ENCODE measurements around the gene PTPRT. TPM values are rescaled to one million over a fixed set of nuclear protein-coding genes. Genes with fewer than 3 reads are reported as not detected.

The PTPRT gene
- total and polyA plus RNA-seq, 11 donors, result 0.04 to 2.5 (median 0.25) TPM; not detected in 2

GRCh38 chr20:42399802-42400201 lies 789.9 kb downstream of the PTPRT start:
- H3K4me1 ChIP-seq, result no peaks in the 10 kb centered on the region
- no peak for TF ChIP-seq CTCF (IDR thresholded peaks at IDR 0.05)
- no peak for ATAC-seq
- intact Hi-C loops (cut with DNase I), result no loop called here
- H3K9me3 ChIP-seq, result no peaks in the 10 kb centered on the region
- H3K36me3 ChIP-seq, result no peaks in the 10 kb centered on the region
- no peaks in the 10 kb centered on the region for H3K27me3 ChIP-seq
- no peak overlapping the region for H3K27ac ChIP-seq
- WGBS, 4 donors, result 75 to 85% (median 79%) methylated on average over 3 of the region's 3 CpGs
- H3K4me3 ChIP-seq, result no peak overlapping the region
- DNase-seq, result no peak

- H3K27me3 ChIP-seq, result no peaks in the 10 kb centered on the region
- no peak overlapping the region for H3K4me3 ChIP-seq
- no peak overlapping the region for H3K27ac ChIP-seq
- no peaks in the 10 kb centered on the region for H3K4me1 ChIP-seq
- no peaks in the 10 kb centered on the region for H3K36me3 ChIP-seq
- TF ChIP-seq CTCF (IDR thresholded peaks at IDR 0.05) (no peak), POLR2A (IDR thresholded peaks at IDR 0.05) (no peak)
- intact Hi-C loops (cut with DNase I), result no loop called here
- H3K9me3 ChIP-seq, result peaks cover 0 to 2% (median 0%) of the 10 kb centered on the region in 12 donors
- 29 to 36% (median 32%) methylated on average over 2 of the region's 2 CpGs for WGBS, 4 donors
- ATAC-seq, result peak in 3 of 4 donors; percentile 59 to 83 (median 79)
- DNase-seq, result no peak
These were observed 797.3 kb downstream of the PTPRT start for GRCh38 chr20:42392442-42392841.

GRCh38 chr20:42391807-42392206 lies 797.9 kb downstream of the PTPRT start:
- H3K27me3 ChIP-seq, result no peaks in the 10 kb centered on the region
- no peaks in the 10 kb centered on the region for H3K4me1 ChIP-seq
- no peak overlapping the region for H3K27ac ChIP-seq
- intact Hi-C loops (cut with DNase I), result no loop called here
- DNase-seq (no peak), ATAC-seq (no peak)
- H3K9me3 ChIP-seq, result peaks cover 0 to 2% (median 0%) of the 10 kb centered on the region in 12 donors
- H3K4me3 ChIP-seq, result no peak overlapping the region
- TF ChIP-seq POLR2A (IDR thresholded peaks at IDR 0.05) (no peak), CTCF (IDR thresholded peaks at IDR 0.05) (no peak)
- H3K36me3 ChIP-seq, result no peaks in the 10 kb centered on the region
- 77 to 89% (median 81%) methylated on average over 3 of the region's 3 CpGs for WGBS, 4 donors

DNA sequence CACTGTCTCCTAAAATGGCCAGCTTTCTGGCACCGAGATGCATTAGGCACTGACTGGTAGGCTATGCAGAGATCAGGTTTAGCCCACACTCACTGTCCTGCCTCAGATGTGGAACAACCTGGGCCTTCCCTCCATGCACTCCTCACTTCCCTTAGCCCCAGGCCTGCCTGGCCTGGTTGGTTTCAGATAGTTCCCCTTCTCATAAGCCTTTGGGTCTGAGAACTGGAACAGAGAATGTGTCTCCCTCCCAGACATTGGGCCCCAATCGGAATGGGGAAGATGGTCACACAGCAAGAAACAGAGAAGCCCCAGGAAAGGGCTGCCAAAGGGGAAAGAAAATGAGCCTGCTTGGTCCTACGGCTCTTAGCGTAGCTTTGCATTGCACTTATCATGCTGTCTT lies 809.4 kb downstream of the PTPRT start:
- TF ChIP-seq POLR2A (IDR thresholded peaks at IDR 0.05), result no peak
- no peak for TF ChIP-seq CTCF (IDR thresholded peaks at IDR 0.05)
- H3K27ac ChIP-seq, result no peak overlapping the region
- DNase-seq, result no peak

More for the DNA sequence above, 809.4 kb downstream of the PTPRT start:
- H3K4me3 ChIP-seq, result no peak overlapping the region
- WGBS, 4 donors, result 77 to 91% (median 87%) methylated on average over 4 of the region's 4 CpGs
- no peaks in the 10 kb centered on the region for H3K4me1 ChIP-seq
- no peaks in the 10 kb centered on the region for H3K27me3 ChIP-seq
- H3K36me3 ChIP-seq, result no peaks in the 10 kb centered on the region
- intact Hi-C loops (cut with DNase I), result no loop called here
- ATAC-seq, result no peak
- no peaks in the 10 kb centered on the region for H3K9me3 ChIP-seq
